ENCODE measurements around the gene DRICH1. TPM values are rescaled to one million over a fixed set of nuclear protein-coding genes. Genes with fewer than 3 reads are reported as not detected.
A peak's percentile ranks its signal among the peaks of the same experiment; 100 is the strongest.
"Not testable (repeated sequence)": the region's sequence is repeated elsewhere in the genome, so short reads cannot be mapped to it uniquely, and the experiment has no call there.

Gene DRICH1
- total and polyA plus RNA-seq, 4 donors: 0.08 to 0.33 TPM; not detected in 2

- WGBS: 66% methylated on average over 3 of the region's 3 CpGs
- H3K27me3 ChIP-seq (ENCODE audit: control insufficient read depth in 4 of 4, insufficient read depth in 4 of 4, low read length in 3 of 4); H3K36me3 ChIP-seq (ENCODE audit: control insufficient read depth in 4 of 4, insufficient read depth in 3 of 4, low read depth in 1 of 4, low read length in 3 of 4); H3K9me3 ChIP-seq (ENCODE audit: control insufficient read depth in 4 of 4, low read length in 3 of 4); H3K27ac ChIP-seq (ENCODE audit: low read depth in 1 of 2, low read length in 2 of 2); H3K4me1 ChIP-seq (ENCODE audit: control insufficient read depth in 4 of 4, insufficient read depth in 4 of 4, low read length in 3 of 4); H3K4me3 ChIP-seq (ENCODE audit: low read depth in 1 of 3, low read length in 3 of 3); H3K9ac ChIP-seq (ENCODE audit: low read depth in 1 of 2, low read length in 2 of 2): not testable (repeated sequence)
- TF ChIP-seq RAD21 (IDR thresholded peaks at IDR 0.05) (peak; percentile 52 to 78), CTCF (IDR thresholded peaks at IDR 0.05; ENCODE audit: low read depth, low read length, missing input control) (peak; percentile 35)
- DNase-seq (ENCODE audit: low spot score): peak; percentile 71
Observed at GRCh38 chr22:23627401-23628055, 4.6 kb downstream of the DRICH1 start.

GRCh38 chr22:23626286-23626975, 5.7 kb downstream of the DRICH1 start:
- no peak overlapping the region for H3K9ac ChIP-seq (ENCODE audit: low read depth in 1 of 2, low read length in 2 of 2)
- H3K27me3 ChIP-seq (ENCODE audit: control insufficient read depth in 4 of 4, insufficient read depth in 4 of 4, low read length in 3 of 4): no peaks in the 10 kb centered on the region
- 89% methylated on average over 2 of the region's 2 CpGs for WGBS
- no peak overlapping the region for H3K27ac ChIP-seq (ENCODE audit: low read depth in 1 of 2, low read length in 2 of 2)
- TF ChIP-seq REST (IDR thresholded peaks at IDR 0.05): no peak
- TF ChIP-seq MAX (IDR thresholded peaks at IDR 0.05): no peak
- no peak for TF ChIP-seq CTCF (IDR thresholded peaks at IDR 0.05; ENCODE audit: low read depth, low read length, missing input control)
- TF ChIP-seq ZBTB33 (IDR thresholded peaks at IDR 0.05): no peak
- TF ChIP-seq JUND (IDR thresholded peaks at IDR 0.05): no peak
- no peak for TF ChIP-seq YY1 (IDR thresholded peaks at IDR 0.05)
- TF ChIP-seq HNF4A (conservative IDR thresholded peaks at IDR 0.05): no peak
- H3K4me3 ChIP-seq (ENCODE audit: low read depth in 1 of 3, low read length in 3 of 3): no peak overlapping the region
- no peaks in the 10 kb centered on the region for H3K9me3 ChIP-seq (ENCODE audit: control insufficient read depth in 4 of 4, low read length in 3 of 4)
- no peaks in the 10 kb centered on the region for H3K36me3 ChIP-seq (ENCODE audit: control insufficient read depth in 4 of 4, insufficient read depth in 3 of 4, low read depth in 1 of 4, low read length in 3 of 4)
- H3K4me1 ChIP-seq (ENCODE audit: control insufficient read depth in 4 of 4, insufficient read depth in 4 of 4, low read length in 3 of 4): no peaks in the 10 kb centered on the region
- no peak for DNase-seq (ENCODE audit: low spot score)
